PFSK-1 (cell line): Measurements from ENCODE around the gene CDON.

Experiments
- FOXP2 ChIP-seq: optimal IDR thresholded peaks from 2 replicates; pipeline ENCODE3; 2011; ENCODE audit warnings: borderline replicate concordance, control low read depth, inconsistent platforms; ENCODE audit not compliant: insufficient read depth; ENCODE audit errors: extremely low read length, extremely low read depth
- POLR2AphosphoS5 ChIP-seq: IDR thresholded peaks from 2 replicates; pipeline ENCODE4 v1.6.1; 2012; ENCODE audit warnings: low read depth, mild to moderate bottlenecking, control low read depth, low read length, moderate library complexity
- SIN3A ChIP-seq: IDR thresholded peaks from 2 replicates; pipeline ENCODE4 v1.6.1; 2012; ENCODE audit warnings: mild to moderate bottlenecking, low read length, moderate library complexity, borderline replicate concordance; ENCODE audit not compliant: insufficient read depth
- TAF1 ChIP-seq: IDR thresholded peaks from 2 replicates; pipeline ENCODE4 v1.6.1; 2012; ENCODE audit warnings: low read length, control low read depth, borderline replicate concordance; ENCODE audit not compliant: insufficient read depth
- TF ChIP-seq, protein P1 (sequence below), 2 experiments: IDR thresholded peaks; 2 replicates each; pipeline versions ENCODE4 v1.6.1 to v1.8.0; 2011 to 2012; ENCODE audit warnings: low read depth in 2 of 2, low read length in 2 of 2, control low read depth in 1 of 2, inconsistent platforms in 1 of 2, mild to moderate bottlenecking in 1 of 2, moderate library complexity in 1 of 2; ENCODE audit not compliant: insufficient read depth in 1 of 2

DNA sequence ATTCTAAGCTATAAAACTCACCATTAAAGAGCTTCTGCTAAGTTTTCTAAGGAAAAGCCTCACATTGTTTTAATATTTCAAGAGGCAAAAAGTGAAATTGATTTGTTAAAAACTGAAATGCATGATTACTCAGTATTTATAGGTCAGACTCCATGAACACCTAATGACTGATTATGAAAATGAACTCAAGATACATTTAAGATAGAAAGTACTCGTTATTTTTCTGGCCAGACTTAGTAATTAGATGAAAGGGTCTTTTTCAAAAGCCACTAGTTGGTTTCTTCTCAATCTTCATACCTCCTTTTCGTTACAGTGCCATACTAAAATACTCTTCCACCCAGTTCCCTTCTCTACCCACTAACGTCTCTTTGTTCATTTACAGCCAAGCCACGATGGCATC is 60.5 kb downstream of the CDON start:
- TF ChIP-seq, protein P1, sequence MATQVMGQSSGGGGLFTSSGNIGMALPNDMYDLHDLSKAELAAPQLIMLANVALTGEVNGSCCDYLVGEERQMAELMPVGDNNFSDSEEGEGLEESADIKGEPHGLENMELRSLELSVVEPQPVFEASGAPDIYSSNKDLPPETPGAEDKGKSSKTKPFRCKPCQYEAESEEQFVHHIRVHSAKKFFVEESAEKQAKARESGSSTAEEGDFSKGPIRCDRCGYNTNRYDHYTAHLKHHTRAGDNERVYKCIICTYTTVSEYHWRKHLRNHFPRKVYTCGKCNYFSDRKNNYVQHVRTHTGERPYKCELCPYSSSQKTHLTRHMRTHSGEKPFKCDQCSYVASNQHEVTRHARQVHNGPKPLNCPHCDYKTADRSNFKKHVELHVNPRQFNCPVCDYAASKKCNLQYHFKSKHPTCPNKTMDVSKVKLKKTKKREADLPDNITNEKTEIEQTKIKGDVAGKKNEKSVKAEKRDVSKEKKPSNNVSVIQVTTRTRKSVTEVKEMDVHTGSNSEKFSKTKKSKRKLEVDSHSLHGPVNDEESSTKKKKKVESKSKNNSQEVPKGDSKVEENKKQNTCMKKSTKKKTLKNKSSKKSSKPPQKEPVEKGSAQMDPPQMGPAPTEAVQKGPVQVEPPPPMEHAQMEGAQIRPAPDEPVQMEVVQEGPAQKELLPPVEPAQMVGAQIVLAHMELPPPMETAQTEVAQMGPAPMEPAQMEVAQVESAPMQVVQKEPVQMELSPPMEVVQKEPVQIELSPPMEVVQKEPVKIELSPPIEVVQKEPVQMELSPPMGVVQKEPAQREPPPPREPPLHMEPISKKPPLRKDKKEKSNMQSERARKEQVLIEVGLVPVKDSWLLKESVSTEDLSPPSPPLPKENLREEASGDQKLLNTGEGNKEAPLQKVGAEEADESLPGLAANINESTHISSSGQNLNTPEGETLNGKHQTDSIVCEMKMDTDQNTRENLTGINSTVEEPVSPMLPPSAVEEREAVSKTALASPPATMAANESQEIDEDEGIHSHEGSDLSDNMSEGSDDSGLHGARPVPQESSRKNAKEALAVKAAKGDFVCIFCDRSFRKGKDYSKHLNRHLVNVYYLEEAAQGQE (IDR thresholded peaks at IDR 0.05; ENCODE audit: insufficient read depth in 1 of 2, low read depth in 2 of 2, low read length in 2 of 2): no peak
- TF ChIP-seq POLR2AphosphoS5: no peak
- TF ChIP-seq SIN3A: no peak
- TF ChIP-seq FOXP2: no peak
- TF ChIP-seq TAF1: no peak
